ENCODE results near the gene AZIN2. TPM values are rescaled to one million over a fixed set of nuclear protein-coding genes. Genes with fewer than 3 reads are reported as not detected.

AZIN2 gene
- total RNA-seq, 1 experiment from 2014 or later, result 3.6 TPM

DNA sequence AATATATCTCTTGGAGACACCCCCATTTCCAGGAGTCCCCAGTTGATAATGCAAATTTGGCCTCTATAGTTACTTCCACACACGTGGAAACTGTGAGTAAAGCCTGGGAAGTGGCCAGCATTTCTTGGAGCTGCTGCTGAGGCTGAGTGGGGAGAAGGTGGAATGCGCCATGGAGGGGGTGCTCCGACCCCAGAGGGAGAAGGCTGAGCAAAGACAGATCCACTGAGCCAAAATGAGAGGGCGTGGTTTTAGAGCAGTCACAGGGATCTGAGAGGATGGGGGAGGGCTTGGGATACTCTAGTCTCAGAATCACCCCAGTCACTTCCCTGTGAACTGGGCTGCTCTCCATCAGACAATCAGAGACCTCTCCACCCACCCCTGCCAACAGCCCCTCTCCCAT, 62.2 kb downstream of the AZIN2 start:
- CTCF ChIA-PET, result no interaction called here
- TF ChIP-seq, protein P1, sequence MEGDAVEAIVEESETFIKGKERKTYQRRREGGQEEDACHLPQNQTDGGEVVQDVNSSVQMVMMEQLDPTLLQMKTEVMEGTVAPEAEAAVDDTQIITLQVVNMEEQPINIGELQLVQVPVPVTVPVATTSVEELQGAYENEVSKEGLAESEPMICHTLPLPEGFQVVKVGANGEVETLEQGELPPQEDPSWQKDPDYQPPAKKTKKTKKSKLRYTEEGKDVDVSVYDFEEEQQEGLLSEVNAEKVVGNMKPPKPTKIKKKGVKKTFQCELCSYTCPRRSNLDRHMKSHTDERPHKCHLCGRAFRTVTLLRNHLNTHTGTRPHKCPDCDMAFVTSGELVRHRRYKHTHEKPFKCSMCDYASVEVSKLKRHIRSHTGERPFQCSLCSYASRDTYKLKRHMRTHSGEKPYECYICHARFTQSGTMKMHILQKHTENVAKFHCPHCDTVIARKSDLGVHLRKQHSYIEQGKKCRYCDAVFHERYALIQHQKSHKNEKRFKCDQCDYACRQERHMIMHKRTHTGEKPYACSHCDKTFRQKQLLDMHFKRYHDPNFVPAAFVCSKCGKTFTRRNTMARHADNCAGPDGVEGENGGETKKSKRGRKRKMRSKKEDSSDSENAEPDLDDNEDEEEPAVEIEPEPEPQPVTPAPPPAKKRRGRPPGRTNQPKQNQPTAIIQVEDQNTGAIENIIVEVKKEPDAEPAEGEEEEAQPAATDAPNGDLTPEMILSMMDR (IDR thresholded peaks at IDR 0.05; ENCODE audit: unreplicated experiment), result no peak
- no peak overlapping the region for H3K27ac Mint-ChIP-seq (ENCODE audit: unreplicated experiment)
- no TSS peak for BruUV-seq (replicated peaks)
- no peaks in the 10 kb centered on the region for H3K4me1 Mint-ChIP-seq (ENCODE audit: low read depth, unreplicated experiment)
- no peak for DNase-seq
- H3K36me3 Mint-ChIP-seq (ENCODE audit: insufficient read depth, unreplicated experiment), result peaks cover 3% of the 10 kb centered on the region
- peaks cover 13% of the 10 kb centered on the region for H3K27me3 Mint-ChIP-seq (ENCODE audit: unreplicated experiment)
- H3K4me3 Mint-ChIP-seq (ENCODE audit: low read depth, unreplicated experiment), result no peak overlapping the region
- intact Hi-C loops (cut with micrococcal nuclease; ENCODE audit: unreplicated experiment), result no loop called here
- H3K9me3 Mint-ChIP-seq (ENCODE audit: low read depth, unreplicated experiment), result no peaks in the 10 kb centered on the region

DNA sequence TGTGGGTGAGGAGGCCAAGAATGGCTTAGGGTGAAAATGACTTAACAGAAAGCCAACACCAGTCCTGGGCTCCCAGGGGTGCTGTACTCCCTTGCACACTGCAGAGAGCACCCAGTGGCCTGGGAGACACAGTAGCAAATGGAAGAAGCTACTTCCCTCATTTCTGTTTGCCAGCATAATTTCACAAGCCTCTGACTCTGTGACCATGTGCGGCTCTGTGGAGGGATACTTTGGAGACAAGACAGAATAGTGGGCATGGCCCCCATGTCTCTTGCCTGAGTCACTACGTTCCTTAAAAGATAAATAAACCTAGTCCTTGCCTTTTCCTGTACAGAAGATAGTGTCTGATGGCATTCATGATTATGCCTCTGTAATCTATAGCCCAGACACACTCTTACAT, 62.7 kb downstream of the AZIN2 start:
- H3K4me3 Mint-ChIP-seq (ENCODE audit: low read depth, unreplicated experiment), result no peak overlapping the region
- no peak for DNase-seq
- no TSS peak for BruUV-seq (replicated peaks)
- TF ChIP-seq, protein P1 (IDR thresholded peaks at IDR 0.05; ENCODE audit: unreplicated experiment), result no peak
- H3K36me3 Mint-ChIP-seq (ENCODE audit: insufficient read depth, unreplicated experiment), result peaks cover 3% of the 10 kb centered on the region
- H3K9me3 Mint-ChIP-seq (ENCODE audit: low read depth, unreplicated experiment), result no peaks in the 10 kb centered on the region
- intact Hi-C loops (cut with micrococcal nuclease; ENCODE audit: unreplicated experiment), result no loop called here
- no peak overlapping the region for H3K27ac Mint-ChIP-seq (ENCODE audit: unreplicated experiment)
- CTCF ChIA-PET, result interaction anchor here (0.7 kb wide), 1 partner anchor 624 kb away, joined by 4 read pairs; no protein-coding TSS in a partner anchor
- no peaks in the 10 kb centered on the region for H3K4me1 Mint-ChIP-seq (ENCODE audit: low read depth, unreplicated experiment)
- H3K27me3 Mint-ChIP-seq (ENCODE audit: unreplicated experiment), result peaks cover 8% of the 10 kb centered on the region

DNA sequence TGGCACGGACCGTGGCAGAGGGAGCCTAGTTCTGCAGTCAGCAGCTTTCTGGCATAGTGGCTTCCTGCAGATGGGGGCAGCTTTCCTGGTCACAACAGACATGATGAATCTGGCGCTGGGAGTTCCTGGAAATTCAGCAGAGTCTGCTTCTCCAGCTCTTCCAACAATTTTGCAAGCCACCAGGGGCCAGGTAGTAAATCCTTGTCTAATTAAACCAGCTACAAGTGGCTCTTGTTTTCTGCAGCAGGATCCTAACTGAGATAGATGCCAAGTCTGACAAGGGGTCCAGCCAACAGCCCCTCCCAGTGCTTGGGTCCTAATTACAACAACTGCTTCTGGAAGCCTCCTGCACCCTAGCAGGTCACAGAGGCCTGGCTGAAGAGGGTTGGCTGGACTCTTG, 65.0 kb downstream of the AZIN2 start:
- CTCF ChIA-PET, result no interaction called here
- TF ChIP-seq, protein P1 (IDR thresholded peaks at IDR 0.05; ENCODE audit: unreplicated experiment), result no peak
- intact Hi-C loops (cut with micrococcal nuclease; ENCODE audit: unreplicated experiment), result no loop called here
- Mint-ChIP-seq H3K9me3 (ENCODE audit: low read depth, unreplicated experiment) (no peaks in the 10 kb centered on the region), H3K36me3 (ENCODE audit: insufficient read depth, unreplicated experiment) (peaks cover 11% of the 10 kb centered on the region), H3K27me3 (ENCODE audit: unreplicated experiment) (no peaks in the 10 kb centered on the region), H3K4me1 (ENCODE audit: low read depth, unreplicated experiment) (peaks cover 16% of the 10 kb centered on the region), H3K4me3 (ENCODE audit: low read depth, unreplicated experiment) (no peak overlapping the region), H3K27ac (ENCODE audit: unreplicated experiment) (no peak overlapping the region)
- no peak for DNase-seq
- no TSS peak for BruUV-seq (replicated peaks)

DNA sequence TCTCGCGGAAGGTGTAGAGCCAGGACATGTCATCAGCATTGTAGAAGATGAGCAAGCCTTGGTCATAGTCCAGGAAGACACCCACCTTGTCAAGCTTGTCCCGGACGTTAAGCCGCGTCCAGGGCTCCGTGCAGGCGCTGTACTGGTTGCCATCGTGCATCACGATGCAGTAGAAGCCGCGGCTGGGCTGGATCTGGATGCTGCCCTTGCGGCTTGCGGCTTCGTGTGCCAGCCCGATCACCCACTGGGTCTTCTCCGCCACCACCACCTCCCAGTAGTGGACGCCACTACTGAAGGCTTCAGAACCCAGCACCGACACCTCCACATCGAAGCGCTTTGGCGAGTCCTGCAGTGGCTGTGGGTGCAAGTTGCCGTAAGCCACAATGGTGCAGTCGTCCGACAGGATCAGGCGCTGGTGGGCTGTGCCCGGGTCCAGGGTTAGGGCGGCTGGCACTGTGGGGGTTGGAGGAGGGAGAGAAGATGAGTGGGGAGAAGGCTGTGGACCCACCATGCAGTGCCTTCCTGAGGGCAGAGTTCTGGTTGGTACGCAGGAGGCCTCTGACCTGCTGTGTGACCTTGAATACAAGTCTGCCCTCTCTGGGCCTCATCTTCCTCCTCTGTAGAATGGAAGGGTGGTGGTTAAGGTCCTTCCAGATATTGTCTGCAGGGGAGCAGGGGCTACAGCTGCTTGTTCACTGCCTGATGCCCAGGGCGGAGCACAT, 66.5 kb downstream of the AZIN2 start:
- no peaks in the 10 kb centered on the region for H3K9me3 Mint-ChIP-seq (ENCODE audit: low read depth, unreplicated experiment)
- peaks cover 11% of the 10 kb centered on the region for H3K36me3 Mint-ChIP-seq (ENCODE audit: insufficient read depth, unreplicated experiment)

More for the DNA sequence above, 66.5 kb downstream of the AZIN2 start:
- Mint-ChIP-seq H3K4me3 (ENCODE audit: low read depth, unreplicated experiment) (no peak overlapping the region), H3K27me3 (ENCODE audit: unreplicated experiment) (no peaks in the 10 kb centered on the region), H3K27ac (ENCODE audit: unreplicated experiment) (no peak overlapping the region), H3K4me1 (ENCODE audit: low read depth, unreplicated experiment) (peaks cover 27% of the 10 kb centered on the region)
- TF ChIP-seq, protein P1 (IDR thresholded peaks at IDR 0.05; ENCODE audit: unreplicated experiment), result no peak
- CTCF ChIA-PET, result no interaction called here
- BruUV-seq (replicated peaks), result no TSS peak
- DNase-seq, result no peak
- intact Hi-C loops (cut with micrococcal nuclease; ENCODE audit: unreplicated experiment), result no loop called here
